ENCODE data around the gene COPG1. TPM values are rescaled to one million over a fixed set of nuclear protein-coding genes. Genes with fewer than 3 reads are reported as not detected.

COPG1 gene
- total and polyA plus RNA-seq, 4 donors, result 49.8 to 177 (median 87.0) TPM

DNA sequence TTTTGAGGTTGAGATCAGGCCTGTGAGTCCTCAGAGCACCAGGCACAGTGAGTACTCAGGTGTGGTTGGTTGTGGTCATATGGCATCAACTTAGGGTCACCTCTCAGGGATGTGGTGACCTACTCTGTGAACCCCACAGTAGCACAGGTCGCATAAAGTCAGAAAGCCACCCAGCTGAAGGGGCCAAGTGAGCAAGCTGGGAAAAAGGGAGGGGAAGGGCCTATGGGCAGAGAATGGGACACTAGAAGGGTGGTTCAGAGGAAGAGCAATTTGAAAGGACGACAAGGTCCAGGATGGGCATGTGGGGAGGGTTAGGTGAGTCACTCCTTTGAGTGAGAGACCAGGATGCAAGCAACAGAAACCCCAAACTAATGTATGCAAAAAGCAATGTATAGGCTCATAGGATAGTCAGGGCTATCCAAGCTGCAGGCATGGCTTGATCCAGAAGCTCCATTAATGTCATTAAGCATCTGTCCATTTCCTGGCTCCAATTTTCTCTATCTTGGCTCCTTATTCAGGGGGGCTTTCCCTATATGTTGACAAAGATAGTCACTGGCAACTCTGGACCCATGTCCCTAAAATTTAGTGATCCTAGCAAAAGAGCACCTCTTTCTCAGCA is 62.7 kb downstream of the COPG1 start:
- peaks cover 0 to under 1% (median 0%) of the 10 kb centered on the region in 4 donors for H3K36me3 ChIP-seq (ENCODE audit: control insufficient read depth in 4 of 4, insufficient read depth in 3 of 4, low read depth in 1 of 4, low read length in 3 of 4)
- no peak overlapping the region for H3K27ac ChIP-seq (ENCODE audit: low read depth in 1 of 2, low read length in 2 of 2)
- H3K9ac ChIP-seq (ENCODE audit: low read depth in 1 of 2, low read length in 2 of 2), result no peak overlapping the region
- 90% methylated on average over 2 of the region's 2 CpGs for WGBS
- no peak for DNase-seq (ENCODE audit: low spot score)
- H3K4me3 ChIP-seq (ENCODE audit: low read depth in 1 of 3, low read length in 3 of 3), result no peak overlapping the region
- H3K27me3 ChIP-seq (ENCODE audit: control insufficient read depth in 4 of 4, insufficient read depth in 4 of 4, low read length in 3 of 4), result no peaks in the 10 kb centered on the region
- TF ChIP-seq, protein P1, sequence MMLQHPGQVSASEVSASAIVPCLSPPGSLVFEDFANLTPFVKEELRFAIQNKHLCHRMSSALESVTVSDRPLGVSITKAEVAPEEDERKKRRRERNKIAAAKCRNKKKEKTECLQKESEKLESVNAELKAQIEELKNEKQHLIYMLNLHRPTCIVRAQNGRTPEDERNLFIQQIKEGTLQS (IDR thresholded peaks at IDR 0.05), result no peak
- TF ChIP-seq FOXA1 (IDR thresholded peaks at IDR 0.05), result no peak
- TF ChIP-seq, protein P2, sequence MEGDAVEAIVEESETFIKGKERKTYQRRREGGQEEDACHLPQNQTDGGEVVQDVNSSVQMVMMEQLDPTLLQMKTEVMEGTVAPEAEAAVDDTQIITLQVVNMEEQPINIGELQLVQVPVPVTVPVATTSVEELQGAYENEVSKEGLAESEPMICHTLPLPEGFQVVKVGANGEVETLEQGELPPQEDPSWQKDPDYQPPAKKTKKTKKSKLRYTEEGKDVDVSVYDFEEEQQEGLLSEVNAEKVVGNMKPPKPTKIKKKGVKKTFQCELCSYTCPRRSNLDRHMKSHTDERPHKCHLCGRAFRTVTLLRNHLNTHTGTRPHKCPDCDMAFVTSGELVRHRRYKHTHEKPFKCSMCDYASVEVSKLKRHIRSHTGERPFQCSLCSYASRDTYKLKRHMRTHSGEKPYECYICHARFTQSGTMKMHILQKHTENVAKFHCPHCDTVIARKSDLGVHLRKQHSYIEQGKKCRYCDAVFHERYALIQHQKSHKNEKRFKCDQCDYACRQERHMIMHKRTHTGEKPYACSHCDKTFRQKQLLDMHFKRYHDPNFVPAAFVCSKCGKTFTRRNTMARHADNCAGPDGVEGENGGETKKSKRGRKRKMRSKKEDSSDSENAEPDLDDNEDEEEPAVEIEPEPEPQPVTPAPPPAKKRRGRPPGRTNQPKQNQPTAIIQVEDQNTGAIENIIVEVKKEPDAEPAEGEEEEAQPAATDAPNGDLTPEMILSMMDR (IDR thresholded peaks at IDR 0.05; ENCODE audit: low read depth, low read length, missing input control), result no peak
- no peak for TF ChIP-seq EGR1 (IDR thresholded peaks at IDR 0.05; ENCODE audit: low read depth in 2 of 2)
- no peak for TF ChIP-seq TAF1 (conservative IDR thresholded peaks at IDR 0.05)
- peaks cover 9 to 22% (median 17%) of the 10 kb centered on the region in 4 donors for H3K4me1 ChIP-seq (ENCODE audit: control insufficient read depth in 4 of 4, insufficient read depth in 4 of 4, low read length in 3 of 4)
- H3K9me3 ChIP-seq (ENCODE audit: control insufficient read depth in 4 of 4, low read length in 3 of 4), result no peaks in the 10 kb centered on the region

DNA sequence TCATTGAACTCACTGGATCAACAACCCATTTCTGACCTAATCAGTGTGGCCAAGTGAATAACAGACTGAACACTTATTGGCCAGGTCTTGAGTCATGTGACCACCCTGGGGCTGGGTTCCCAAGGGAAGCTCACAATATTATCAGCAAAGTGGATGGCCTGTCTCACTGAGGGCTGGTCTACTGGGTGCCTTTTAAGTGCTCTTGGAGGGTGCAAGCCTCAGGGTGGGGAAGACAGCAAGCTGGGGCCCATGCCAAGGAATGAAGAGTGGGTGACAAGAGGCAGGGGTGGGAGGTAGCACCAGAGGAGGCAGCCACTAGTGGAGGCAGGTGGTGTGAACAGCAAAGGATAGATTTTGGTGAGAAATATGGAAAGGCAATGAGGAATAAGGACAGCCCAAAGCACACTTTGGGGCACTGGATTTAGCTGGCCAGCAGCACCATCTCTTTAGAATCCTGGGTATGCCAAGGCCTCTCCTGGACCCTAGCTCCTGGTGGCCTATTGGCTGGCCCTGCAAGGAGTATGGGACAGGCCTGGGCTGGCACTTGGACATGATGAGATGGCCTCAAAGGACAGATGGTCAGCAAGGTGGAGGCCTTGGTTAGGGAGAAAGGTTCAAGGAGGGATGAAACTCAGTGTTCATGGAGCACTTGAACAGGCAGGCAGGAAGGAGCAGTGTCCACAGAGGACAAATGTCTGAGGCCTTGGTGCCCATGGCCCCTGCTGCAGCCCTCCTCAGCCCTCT is 63.4 kb downstream of the COPG1 start:
- no peak overlapping the region for H3K27ac ChIP-seq (ENCODE audit: low read depth in 1 of 2, low read length in 2 of 2)
- TF ChIP-seq EGR1 (IDR thresholded peaks at IDR 0.05; ENCODE audit: low read depth in 2 of 2) (no peak), HNF4G (IDR thresholded peaks at IDR 0.05) (no peak), GABPA (IDR thresholded peaks at IDR 0.05 in 1 of 2, conservative IDR thresholded peaks at IDR 0.05 in 1 of 2) (no peak), JUND (IDR thresholded peaks at IDR 0.05) (no peak), TAF1 (conservative IDR thresholded peaks at IDR 0.05) (no peak), RAD21 (IDR thresholded peaks at IDR 0.05) (no peak), NR2F2 (IDR thresholded peaks at IDR 0.05) (no peak), SP1 (IDR thresholded peaks at IDR 0.05) (no peak), FOXA2 (IDR thresholded peaks at IDR 0.05) (no peak), FOXA1 (IDR thresholded peaks at IDR 0.05) (no peak), RXRA (IDR thresholded peaks at IDR 0.05) (no peak), HNF4A (conservative IDR thresholded peaks at IDR 0.05) (no peak), YY1 (IDR thresholded peaks at IDR 0.05) (no peak)
- TF ChIP-seq, protein P1 (IDR thresholded peaks at IDR 0.05), result no peak
- TF ChIP-seq, protein P2 (IDR thresholded peaks at IDR 0.05; ENCODE audit: low read depth, low read length, missing input control), result no peak
- TF ChIP-seq, protein P3, sequence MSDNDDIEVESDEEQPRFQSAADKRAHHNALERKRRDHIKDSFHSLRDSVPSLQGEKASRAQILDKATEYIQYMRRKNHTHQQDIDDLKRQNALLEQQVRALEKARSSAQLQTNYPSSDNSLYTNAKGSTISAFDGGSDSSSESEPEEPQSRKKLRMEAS (IDR thresholded peaks at IDR 0.05), result no peak
- TF ChIP-seq, protein P4, sequence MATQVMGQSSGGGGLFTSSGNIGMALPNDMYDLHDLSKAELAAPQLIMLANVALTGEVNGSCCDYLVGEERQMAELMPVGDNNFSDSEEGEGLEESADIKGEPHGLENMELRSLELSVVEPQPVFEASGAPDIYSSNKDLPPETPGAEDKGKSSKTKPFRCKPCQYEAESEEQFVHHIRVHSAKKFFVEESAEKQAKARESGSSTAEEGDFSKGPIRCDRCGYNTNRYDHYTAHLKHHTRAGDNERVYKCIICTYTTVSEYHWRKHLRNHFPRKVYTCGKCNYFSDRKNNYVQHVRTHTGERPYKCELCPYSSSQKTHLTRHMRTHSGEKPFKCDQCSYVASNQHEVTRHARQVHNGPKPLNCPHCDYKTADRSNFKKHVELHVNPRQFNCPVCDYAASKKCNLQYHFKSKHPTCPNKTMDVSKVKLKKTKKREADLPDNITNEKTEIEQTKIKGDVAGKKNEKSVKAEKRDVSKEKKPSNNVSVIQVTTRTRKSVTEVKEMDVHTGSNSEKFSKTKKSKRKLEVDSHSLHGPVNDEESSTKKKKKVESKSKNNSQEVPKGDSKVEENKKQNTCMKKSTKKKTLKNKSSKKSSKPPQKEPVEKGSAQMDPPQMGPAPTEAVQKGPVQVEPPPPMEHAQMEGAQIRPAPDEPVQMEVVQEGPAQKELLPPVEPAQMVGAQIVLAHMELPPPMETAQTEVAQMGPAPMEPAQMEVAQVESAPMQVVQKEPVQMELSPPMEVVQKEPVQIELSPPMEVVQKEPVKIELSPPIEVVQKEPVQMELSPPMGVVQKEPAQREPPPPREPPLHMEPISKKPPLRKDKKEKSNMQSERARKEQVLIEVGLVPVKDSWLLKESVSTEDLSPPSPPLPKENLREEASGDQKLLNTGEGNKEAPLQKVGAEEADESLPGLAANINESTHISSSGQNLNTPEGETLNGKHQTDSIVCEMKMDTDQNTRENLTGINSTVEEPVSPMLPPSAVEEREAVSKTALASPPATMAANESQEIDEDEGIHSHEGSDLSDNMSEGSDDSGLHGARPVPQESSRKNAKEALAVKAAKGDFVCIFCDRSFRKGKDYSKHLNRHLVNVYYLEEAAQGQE (IDR thresholded peaks at IDR 0.05), result no peak
- TF ChIP-seq, protein P5, sequence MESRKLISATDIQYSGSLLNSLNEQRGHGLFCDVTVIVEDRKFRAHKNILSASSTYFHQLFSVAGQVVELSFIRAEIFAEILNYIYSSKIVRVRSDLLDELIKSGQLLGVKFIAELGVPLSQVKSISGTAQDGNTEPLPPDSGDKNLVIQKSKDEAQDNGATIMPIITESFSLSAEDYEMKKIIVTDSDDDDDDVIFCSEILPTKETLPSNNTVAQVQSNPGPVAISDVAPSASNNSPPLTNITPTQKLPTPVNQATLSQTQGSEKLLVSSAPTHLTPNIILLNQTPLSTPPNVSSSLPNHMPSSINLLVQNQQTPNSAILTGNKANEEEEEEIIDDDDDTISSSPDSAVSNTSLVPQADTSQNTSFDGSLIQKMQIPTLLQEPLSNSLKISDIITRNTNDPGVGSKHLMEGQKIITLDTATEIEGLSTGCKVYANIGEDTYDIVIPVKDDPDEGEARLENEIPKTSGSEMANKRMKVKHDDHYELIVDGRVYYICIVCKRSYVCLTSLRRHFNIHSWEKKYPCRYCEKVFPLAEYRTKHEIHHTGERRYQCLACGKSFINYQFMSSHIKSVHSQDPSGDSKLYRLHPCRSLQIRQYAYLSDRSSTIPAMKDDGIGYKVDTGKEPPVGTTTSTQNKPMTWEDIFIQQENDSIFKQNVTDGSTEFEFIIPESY (IDR thresholded peaks at IDR 0.05), result no peak
- H3K9me3 ChIP-seq (ENCODE audit: control insufficient read depth in 4 of 4, low read length in 3 of 4), result no peaks in the 10 kb centered on the region
- H3K36me3 ChIP-seq (ENCODE audit: control insufficient read depth in 4 of 4, insufficient read depth in 3 of 4, low read depth in 1 of 4, low read length in 3 of 4), result no peaks in the 10 kb centered on the region
- no peak for DNase-seq (ENCODE audit: low spot score)
- no peaks in the 10 kb centered on the region for H3K27me3 ChIP-seq (ENCODE audit: control insufficient read depth in 4 of 4, insufficient read depth in 4 of 4, low read length in 3 of 4)
- H3K4me1 ChIP-seq (ENCODE audit: control insufficient read depth in 4 of 4, insufficient read depth in 4 of 4, low read length in 3 of 4), result peaks cover 9 to 22% (median 19%) of the 10 kb centered on the region in 4 donors
- no peak overlapping the region for H3K4me3 ChIP-seq (ENCODE audit: low read depth in 1 of 3, low read length in 3 of 3)
- no peak overlapping the region for H3K9ac ChIP-seq (ENCODE audit: low read depth in 1 of 2, low read length in 2 of 2)
